Lower leg skin (tissue), 3 donors: ENCODE results near the gene SLC6A7.

Experiments used
- CTCF ChIP-seq, 3 donors: fragments of 450-650 bp; IDR thresholded peaks; one replicate each; pipeline ENCODE4 v1.5.1; 2016; ENCODE audit warnings: antibody characterized with exemption in 3 of 3, mild to moderate bottlenecking in 3 of 3, moderate library complexity in 2 of 3
- POLR2A ChIP-seq, 2 donors: fragments of 450-650 bp; IDR thresholded peaks; one replicate each; pipeline ENCODE4 v1.6.1; 2016 to 2017; ENCODE audit warnings: antibody characterized with exemption in 2 of 2, mild to moderate bottlenecking in 1 of 2, moderate library complexity in 1 of 2

- no peak for TF ChIP-seq CTCF (IDR thresholded peaks at IDR 0.05)
- no peak for TF ChIP-seq POLR2A (IDR thresholded peaks at IDR 0.05)
Measured at GRCh38 chr5:150177721-150178120, 12.1 kb upstream of the SLC6A7 start.
